ENCODE data around the gene MED26.
A peak's percentile ranks its signal among the peaks of the same experiment; 100 is the strongest.

Gene MED26

DNA sequence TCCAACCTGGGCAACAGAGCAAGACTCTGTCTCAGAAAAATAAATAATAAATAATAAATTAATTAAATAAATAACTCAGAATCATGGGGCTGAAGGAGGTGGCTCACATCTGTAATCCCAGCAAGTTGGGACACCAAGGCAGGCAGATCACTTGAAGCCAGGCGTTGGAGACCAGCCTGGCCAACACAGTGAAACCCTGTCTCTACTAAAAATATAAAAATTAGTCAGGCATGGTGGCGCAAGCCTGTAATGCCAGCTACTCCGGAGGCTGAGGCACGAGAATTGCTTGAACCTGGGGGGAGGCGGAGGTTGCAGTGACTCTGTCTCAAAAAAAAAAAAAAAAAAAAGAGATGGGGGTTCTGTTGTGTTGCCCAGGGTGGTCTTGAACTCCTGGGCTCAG is 40.2 kb upstream of the MED26 start:
- TF ChIP-seq, protein P1, sequence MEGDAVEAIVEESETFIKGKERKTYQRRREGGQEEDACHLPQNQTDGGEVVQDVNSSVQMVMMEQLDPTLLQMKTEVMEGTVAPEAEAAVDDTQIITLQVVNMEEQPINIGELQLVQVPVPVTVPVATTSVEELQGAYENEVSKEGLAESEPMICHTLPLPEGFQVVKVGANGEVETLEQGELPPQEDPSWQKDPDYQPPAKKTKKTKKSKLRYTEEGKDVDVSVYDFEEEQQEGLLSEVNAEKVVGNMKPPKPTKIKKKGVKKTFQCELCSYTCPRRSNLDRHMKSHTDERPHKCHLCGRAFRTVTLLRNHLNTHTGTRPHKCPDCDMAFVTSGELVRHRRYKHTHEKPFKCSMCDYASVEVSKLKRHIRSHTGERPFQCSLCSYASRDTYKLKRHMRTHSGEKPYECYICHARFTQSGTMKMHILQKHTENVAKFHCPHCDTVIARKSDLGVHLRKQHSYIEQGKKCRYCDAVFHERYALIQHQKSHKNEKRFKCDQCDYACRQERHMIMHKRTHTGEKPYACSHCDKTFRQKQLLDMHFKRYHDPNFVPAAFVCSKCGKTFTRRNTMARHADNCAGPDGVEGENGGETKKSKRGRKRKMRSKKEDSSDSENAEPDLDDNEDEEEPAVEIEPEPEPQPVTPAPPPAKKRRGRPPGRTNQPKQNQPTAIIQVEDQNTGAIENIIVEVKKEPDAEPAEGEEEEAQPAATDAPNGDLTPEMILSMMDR (conservative IDR thresholded peaks at IDR 0.05): no peak
- no peak overlapping the region for H3K27ac ChIP-seq

DNA sequence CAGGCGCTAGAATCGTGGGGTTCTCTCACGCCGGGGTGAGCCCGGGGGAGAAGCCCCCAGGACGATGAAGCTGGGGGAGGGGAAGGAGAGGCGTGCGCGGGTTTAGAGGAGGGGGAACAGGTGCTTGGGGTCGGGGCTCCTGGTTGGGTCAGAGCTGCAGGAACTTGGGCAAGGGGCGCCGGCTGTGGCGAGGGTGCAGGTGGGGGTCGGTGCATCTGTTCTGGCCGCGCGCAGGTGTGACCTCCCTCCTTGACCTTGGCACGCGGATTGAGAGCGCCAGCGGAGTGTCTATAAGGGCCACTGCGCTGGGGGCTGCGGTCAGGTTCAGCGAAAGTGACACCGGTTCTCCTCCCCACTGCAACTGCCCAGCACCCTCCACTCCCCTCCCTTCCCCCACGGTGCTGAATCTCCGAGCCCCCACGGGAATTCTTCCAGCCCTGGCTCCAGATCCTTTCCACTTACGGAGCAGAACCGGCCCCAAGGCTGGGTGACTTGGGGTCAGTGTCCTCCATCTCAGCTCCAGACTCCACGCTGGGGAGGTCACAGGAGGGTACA is 33.6 kb upstream of the MED26 start:
- TF ChIP-seq, protein P1 (conservative IDR thresholded peaks at IDR 0.05): no peak
- peak overlapping the region; percentile 98 for H3K27ac ChIP-seq

DNA sequence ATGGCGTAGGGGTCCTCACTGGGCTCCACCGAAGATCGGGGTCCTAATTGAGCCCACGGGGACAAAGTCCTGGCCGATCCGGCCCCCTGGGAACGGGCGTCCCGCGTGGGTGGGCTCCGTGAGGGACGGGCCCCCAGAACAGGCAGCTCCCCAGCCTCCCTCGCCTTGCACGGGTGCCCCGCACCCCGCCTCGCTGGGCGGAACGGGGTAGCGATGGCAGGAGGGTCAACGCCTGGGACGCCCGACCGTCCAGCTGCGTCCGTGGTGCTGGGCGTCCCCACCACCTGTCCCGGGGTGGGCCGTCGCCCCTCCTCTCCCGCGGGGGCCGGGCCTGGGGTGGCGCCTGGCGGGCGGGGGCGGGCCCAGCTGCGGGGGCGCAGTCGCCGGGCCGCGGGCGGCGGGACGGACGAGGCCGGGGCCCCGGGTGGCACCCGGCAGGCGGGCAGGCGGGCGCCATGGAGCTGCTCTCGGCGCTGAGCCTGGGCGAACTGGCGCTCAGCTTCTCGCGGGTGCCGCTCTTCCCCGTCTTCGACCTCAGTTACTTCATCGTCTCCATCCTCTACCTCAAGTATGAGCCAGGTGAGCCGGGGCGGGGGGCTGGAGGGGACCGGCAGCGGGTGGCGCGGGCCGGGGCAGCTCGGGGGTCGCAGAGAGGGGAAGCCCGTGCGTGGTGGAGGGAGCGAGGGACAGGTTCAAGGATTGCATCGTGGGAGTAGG is 32.9 kb upstream of the MED26 start, which contains the start of gene TMEM38A:
TMEM38A (plus strand) TSS at position 377 of the 717 bp plus-strand sequence; CDS start at position 456, 79 bp downstream.
- TF ChIP-seq, protein P1 (conservative IDR thresholded peaks at IDR 0.05): no peak
- peak within 1 kb of the TSS; percentile 98 for H3K27ac ChIP-seq

DNA sequence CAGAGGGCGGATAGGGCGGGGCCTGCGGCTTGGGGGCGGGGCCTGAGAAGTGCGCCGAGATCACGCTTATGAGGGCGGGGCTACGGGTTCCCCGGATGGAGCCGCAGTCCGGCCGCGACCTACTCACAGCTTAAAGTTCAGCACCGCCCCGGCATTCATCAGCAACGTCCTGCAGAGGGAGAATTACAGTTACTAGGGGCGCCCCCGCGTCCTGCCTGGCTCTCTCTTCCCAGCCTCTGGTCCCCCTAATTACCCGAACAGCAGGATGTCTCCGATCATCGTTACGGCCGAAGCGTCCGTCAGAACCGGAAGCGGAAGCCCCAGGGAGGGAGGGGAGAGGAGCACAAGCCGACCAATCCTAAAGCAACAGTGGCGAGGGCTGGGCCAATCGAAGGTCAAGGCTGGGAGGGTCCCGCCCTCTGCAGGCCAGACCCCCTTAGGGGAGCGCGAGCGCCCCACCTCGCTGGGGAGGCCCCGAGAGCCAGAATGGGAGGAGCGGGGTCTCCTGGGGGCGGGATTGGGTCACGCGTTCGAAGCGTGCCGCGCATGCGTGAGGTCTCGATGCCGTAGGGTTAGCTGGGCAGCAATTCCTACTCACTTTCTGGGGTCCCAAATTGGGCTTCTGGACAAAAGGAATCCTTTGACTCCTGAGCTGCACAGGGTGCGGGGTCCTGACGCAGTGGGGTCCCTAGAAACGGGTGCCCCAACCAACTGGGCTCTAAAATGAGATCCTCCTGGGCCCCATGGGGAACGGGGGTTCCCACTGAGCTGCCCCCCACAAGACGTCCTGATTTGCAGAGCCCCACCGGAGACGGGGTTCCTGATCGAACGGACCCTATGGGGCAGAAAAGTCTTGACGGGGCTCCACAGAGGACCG is 32.1 kb upstream of the MED26 start, which contains the start of gene SMIM7:
SMIM7 (minus strand) TSS at position 313 of the 877 bp plus-strand sequence; CDS start at position 279, 34 bp downstream.
- H3K27ac ChIP-seq: peak within 1 kb of the TSS; percentile 98
- TF ChIP-seq, protein P1 (conservative IDR thresholded peaks at IDR 0.05): peak; percentile 38

DNA sequence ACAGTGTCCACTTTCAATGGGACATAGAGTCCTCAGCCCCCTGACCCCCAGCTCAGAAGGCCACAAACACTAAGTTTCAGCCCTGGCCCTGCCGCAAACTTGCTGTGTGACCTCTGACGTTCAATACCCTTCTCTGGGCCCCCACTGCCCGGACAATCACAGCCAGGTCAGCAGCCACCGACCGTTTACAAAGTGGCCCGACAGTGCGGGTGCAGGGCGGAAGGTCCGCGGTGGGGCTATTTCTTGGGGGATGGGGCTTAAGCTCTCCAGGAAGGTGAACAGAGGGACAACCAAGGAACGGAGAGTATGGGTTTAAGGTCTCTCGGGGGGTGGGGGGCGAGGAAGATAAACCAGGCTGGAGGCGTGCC is 31.4 kb upstream of the MED26 start:
- H3K27ac ChIP-seq: peak overlapping the region; percentile 98
- TF ChIP-seq, protein P1 (conservative IDR thresholded peaks at IDR 0.05): no peak

DNA sequence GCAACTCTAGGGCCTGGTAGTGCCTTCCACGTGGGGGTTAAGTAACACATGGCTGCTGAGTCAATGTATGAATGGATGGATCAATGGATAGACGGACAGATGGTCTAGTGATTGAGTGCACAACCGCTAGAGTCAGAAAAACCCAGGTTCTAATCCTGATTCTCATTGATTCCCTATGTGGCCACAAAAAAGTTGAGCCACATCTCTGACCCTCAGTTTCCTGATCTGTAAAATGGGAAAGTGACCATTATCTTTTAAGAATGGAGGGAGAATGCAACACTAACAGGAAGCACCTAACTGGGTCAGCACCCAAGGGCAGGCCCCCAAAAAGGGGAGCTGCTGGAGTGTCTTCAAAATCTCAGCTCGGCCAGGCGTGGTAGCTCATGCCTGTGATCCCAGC is 29.4 kb upstream of the MED26 start:
- TF ChIP-seq, protein P1 (conservative IDR thresholded peaks at IDR 0.05): no peak
- H3K27ac ChIP-seq: no peak overlapping the region

DNA sequence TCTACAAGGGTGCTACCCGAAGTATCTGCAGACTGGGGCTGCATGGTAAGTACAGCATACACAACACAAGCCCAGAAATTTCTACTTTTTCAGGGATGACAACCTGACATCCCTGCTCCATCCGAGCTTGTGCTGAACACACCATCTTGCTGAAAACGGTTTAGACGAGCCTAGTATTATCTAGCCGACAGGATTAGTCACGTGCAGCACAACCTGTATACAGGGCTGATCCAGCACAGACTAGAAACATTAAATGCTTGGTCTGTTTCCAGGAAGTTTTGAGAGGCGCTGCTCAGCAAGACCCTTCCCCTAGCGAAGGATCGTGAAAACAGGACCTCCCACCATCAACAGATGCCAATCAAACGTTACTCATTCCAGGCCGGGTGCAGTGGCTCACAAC is 27.7 kb upstream of the MED26 start:
- TF ChIP-seq, protein P1 (conservative IDR thresholded peaks at IDR 0.05): no peak
- H3K27ac ChIP-seq: peak overlapping the region; percentile 94
